ENCODE results near the gene CATSPERE.
A peak's percentile ranks its signal among the peaks of the same experiment; 100 is the strongest.

- TF ChIP-seq CTCF (IDR thresholded peaks at IDR 0.05; ENCODE audit: low read length) = peak; percentile 40
- TF ChIP-seq EZH2 (IDR thresholded peaks at IDR 0.05; ENCODE audit: borderline replicate concordance, low read length) = no peak
Observed at GRCh38 chr1:244451951-244452795, 8.9 kb upstream of the CATSPERE start.

All from OCI-LY1 (cell line).